ENCODE results near the gene ADCY3.

ADCY3 gene

DNA sequence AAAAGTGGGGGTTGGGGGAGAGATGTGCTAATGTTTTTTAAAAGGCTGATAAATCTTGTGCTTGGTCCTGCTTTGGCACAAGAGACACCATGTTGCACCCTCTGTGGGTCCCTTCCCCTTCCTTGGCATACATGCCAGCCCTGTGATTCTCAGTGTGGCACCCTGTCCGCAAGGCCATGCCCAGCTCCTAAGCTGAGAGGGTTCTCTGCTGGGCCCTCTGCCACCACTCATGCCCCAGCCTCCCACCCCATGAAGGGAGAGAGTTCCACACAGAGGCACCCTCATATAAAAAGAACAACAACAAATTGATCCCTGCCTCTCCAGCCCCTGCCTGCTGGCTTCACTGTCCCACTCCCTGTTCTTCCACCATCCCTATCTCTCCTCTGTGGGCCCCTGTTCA lies 2.5 kb upstream of the ADCY3 start:
- no peak for TF ChIP-seq SIN3A (IDR thresholded peaks at IDR 0.05; ENCODE audit: borderline replicate concordance, insufficient read depth, low read length)
- TF ChIP-seq REST (IDR thresholded peaks at IDR 0.05; ENCODE audit: insufficient read depth in 1 of 2, low read depth in 2 of 2, low read length in 2 of 2), result no peak
- TF ChIP-seq POLR2AphosphoS5 (IDR thresholded peaks at IDR 0.05; ENCODE audit: low read depth, low read length), result no peak
- no peak for TF ChIP-seq FOXP2 (optimal IDR thresholded peaks at IDR 0.05; ENCODE audit: borderline replicate concordance, extremely low read depth, extremely low read length, insufficient read depth)
- no peak for TF ChIP-seq TAF1 (IDR thresholded peaks at IDR 0.05; ENCODE audit: borderline replicate concordance, insufficient read depth, low read length)

- TF ChIP-seq POLR2AphosphoS5 (IDR thresholded peaks at IDR 0.05; ENCODE audit: low read depth, low read length) (no peak), SIN3A (IDR thresholded peaks at IDR 0.05; ENCODE audit: borderline replicate concordance, insufficient read depth, low read length) (no peak), REST (IDR thresholded peaks at IDR 0.05; ENCODE audit: insufficient read depth in 1 of 2, low read depth in 2 of 2, low read length in 2 of 2) (no peak), FOXP2 (optimal IDR thresholded peaks at IDR 0.05; ENCODE audit: borderline replicate concordance, extremely low read depth, extremely low read length, insufficient read depth) (no peak), TAF1 (IDR thresholded peaks at IDR 0.05; ENCODE audit: borderline replicate concordance, insufficient read depth, low read length) (no peak)
Measured at GRCh38 chr2:24920809-24921441, 888 bp upstream of the ADCY3 start.

DNA sequence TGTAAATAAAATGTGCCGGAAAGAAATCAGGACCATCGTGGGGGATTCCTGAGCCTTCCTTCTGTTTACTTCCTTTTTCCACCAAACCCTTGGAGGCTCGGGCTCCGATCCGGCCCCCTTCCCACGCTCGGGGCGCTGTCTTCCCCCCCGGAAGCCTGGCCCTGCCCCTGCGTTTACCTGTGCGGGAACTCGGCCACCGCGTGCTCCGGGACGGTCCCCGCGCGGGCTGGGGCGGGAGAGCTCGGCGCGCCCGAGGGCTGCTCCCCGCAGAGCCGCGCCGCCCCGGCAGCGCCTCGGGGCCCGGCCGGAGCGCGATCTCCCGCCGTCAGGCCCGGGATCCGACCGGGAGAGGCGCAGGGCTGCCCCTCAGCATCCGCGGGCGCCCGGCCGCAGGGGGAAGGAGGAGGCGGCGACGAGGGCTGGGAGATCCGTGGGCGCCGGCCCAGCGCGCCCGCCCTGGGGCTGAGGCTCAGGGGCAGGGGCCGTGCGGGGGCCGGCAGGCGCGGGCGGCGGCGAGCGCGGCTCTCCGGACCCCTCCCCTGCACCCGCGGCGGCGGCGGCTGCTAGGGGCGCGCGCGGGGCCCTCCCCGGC lies 435 bp downstream of the ADCY3 start:
- TF ChIP-seq SIN3A (IDR thresholded peaks at IDR 0.05; ENCODE audit: borderline replicate concordance, insufficient read depth, low read length) (no peak), REST (IDR thresholded peaks at IDR 0.05; ENCODE audit: insufficient read depth in 1 of 2, low read depth in 2 of 2, low read length in 2 of 2) (no peak), POLR2AphosphoS5 (IDR thresholded peaks at IDR 0.05; ENCODE audit: low read depth, low read length) (no peak), FOXP2 (optimal IDR thresholded peaks at IDR 0.05; ENCODE audit: borderline replicate concordance, extremely low read depth, extremely low read length, insufficient read depth) (no peak), TAF1 (IDR thresholded peaks at IDR 0.05; ENCODE audit: borderline replicate concordance, insufficient read depth, low read length) (no peak)

DNA sequence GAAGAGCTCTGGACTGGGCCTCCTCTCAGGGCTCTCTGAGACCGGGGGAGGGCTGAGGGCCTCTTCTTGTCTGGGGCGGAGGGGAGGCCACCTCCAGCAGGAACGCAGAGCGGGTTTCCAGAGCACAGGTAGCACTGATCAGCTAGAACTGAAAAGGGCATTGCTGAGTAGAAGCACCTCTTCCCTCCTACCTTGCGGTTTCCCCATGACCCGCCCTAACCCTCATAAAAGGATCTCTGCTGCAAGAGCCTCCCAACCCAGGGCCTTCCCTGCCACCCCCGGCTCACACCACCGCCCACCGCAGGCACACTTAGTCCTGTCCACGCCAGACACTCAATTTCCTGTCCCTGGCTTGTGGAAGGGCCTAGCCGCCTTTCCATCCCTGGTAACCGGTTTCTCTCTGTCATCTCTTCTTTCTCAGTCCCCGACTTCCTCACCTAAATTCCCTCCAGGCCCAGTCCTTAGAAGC lies 966 bp downstream of the ADCY3 start:
- TF ChIP-seq TAF1 (IDR thresholded peaks at IDR 0.05; ENCODE audit: borderline replicate concordance, insufficient read depth, low read length) (no peak), SIN3A (IDR thresholded peaks at IDR 0.05; ENCODE audit: borderline replicate concordance, insufficient read depth, low read length) (0 out of 2 replicates have a peak, but pooled peaks have one; percentile 42), REST (IDR thresholded peaks at IDR 0.05; ENCODE audit: insufficient read depth in 1 of 2, low read depth in 2 of 2, low read length in 2 of 2) (no peak), POLR2AphosphoS5 (IDR thresholded peaks at IDR 0.05; ENCODE audit: low read depth, low read length) (no peak), FOXP2 (optimal IDR thresholded peaks at IDR 0.05; ENCODE audit: borderline replicate concordance, extremely low read depth, extremely low read length, insufficient read depth) (no peak)
